ENCODE results near the gene LIN52.

- TF ChIP-seq, protein P1, sequence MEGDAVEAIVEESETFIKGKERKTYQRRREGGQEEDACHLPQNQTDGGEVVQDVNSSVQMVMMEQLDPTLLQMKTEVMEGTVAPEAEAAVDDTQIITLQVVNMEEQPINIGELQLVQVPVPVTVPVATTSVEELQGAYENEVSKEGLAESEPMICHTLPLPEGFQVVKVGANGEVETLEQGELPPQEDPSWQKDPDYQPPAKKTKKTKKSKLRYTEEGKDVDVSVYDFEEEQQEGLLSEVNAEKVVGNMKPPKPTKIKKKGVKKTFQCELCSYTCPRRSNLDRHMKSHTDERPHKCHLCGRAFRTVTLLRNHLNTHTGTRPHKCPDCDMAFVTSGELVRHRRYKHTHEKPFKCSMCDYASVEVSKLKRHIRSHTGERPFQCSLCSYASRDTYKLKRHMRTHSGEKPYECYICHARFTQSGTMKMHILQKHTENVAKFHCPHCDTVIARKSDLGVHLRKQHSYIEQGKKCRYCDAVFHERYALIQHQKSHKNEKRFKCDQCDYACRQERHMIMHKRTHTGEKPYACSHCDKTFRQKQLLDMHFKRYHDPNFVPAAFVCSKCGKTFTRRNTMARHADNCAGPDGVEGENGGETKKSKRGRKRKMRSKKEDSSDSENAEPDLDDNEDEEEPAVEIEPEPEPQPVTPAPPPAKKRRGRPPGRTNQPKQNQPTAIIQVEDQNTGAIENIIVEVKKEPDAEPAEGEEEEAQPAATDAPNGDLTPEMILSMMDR (conservative IDR thresholded peaks at IDR 0.05 in 1 of 2, IDR thresholded peaks at IDR 0.05 in 1 of 2; ENCODE audit: extremely low read depth in 1 of 2, insufficient read depth in 1 of 2, low read depth in 1 of 2, low read length in 2 of 2), result no peak
- no peak for TF ChIP-seq EZH2 (IDR thresholded peaks at IDR 0.05; ENCODE audit: borderline replicate concordance, low read length)
Measured at GRCh38 chr14:74135426-74135825, 50.7 kb downstream of the LIN52 start.

Data from mammary epithelial cell (primary cell).